ENCODE measurements around the gene CADM4. TPM values are rescaled to one million over a fixed set of nuclear protein-coding genes. Genes with fewer than 3 reads are reported as not detected.

Gene CADM4
- total and polyA plus RNA-seq, 9 of the 15 experiments (the other 6 are each of a cell fraction or from before 2014, with no cell fraction given), result 0.03 to 4.6 (median 1.3) TPM

DNA sequence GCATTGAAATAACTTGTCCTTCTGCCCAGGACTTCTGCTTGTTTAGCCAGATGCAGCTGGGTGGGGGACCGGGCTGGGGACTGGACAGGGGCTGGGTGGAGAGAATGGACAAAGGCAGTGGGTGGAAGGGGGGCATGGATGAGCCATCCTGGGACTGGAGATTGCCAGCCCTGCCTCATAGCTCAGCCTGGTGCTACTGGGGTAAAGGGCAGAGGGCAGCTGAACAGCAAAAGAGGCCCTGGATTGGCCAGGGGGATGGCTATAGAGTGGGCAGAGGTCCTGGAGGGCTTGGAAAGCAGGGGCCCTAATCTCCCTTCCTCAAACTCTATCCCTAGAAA, 48.0 kb upstream of the CADM4 start (continued):
- TF ChIP-seq, protein P1, sequence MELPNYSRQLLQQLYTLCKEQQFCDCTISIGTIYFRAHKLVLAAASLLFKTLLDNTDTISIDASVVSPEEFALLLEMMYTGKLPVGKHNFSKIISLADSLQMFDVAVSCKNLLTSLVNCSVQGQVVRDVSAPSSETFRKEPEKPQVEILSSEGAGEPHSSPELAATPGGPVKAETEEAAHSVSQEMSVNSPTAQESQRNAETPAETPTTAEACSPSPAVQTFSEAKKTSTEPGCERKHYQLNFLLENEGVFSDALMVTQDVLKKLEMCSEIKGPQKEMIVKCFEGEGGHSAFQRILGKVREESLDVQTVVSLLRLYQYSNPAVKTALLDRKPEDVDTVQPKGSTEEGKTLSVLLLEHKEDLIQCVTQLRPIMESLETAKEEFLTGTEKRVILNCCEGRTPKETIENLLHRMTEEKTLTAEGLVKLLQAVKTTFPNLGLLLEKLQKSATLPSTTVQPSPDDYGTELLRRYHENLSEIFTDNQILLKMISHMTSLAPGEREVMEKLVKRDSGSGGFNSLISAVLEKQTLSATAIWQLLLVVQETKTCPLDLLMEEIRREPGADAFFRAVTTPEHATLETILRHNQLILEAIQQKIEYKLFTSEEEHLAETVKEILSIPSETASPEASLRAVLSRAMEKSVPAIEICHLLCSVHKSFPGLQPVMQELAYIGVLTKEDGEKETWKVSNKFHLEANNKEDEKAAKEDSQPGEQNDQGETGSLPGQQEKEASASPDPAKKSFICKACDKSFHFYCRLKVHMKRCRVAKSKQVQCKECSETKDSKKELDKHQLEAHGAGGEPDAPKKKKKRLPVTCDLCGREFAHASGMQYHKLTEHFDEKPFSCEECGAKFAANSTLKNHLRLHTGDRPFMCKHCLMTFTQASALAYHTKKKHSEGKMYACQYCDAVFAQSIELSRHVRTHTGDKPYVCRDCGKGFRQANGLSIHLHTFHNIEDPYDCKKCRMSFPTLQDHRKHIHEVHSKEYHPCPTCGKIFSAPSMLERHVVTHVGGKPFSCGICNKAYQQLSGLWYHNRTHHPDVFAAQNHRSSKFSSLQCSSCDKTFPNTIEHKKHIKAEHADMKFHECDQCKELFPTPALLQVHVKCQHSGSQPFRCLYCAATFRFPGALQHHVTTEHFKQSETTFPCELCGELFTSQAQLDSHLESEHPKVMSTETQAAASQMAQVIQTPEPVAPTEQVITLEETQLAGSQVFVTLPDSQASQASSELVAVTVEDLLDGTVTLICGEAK (IDR thresholded peaks at IDR 0.05), result no peak
- TF ChIP-seq, protein P1 (CRISPR knock-in tag; IDR thresholded peaks at IDR 0.05), result no peak
- TF ChIP-seq BHLHE40 (IDR thresholded peaks at IDR 0.05; ENCODE audit: low read length) (no peak), CREM (IDR thresholded peaks at IDR 0.05; ENCODE audit: low read depth) (no peak), ZFPM2 (CRISPR knock-in tag; IDR thresholded peaks at IDR 0.05) (no peak), BRD4 (IDR thresholded peaks at IDR 0.05) (no peak), TEAD1 (CRISPR knock-in tag; IDR thresholded peaks at IDR 0.05) (no peak), ZNF274 (IDR thresholded peaks at IDR 0.05; ENCODE audit: borderline replicate concordance, low read depth, low read length) (no peak), TCF7L2 (IDR thresholded peaks at IDR 0.05; ENCODE audit: low read depth, low read length) (no peak), MEF2D (tag; conservative IDR thresholded peaks at IDR 0.05; ENCODE audit: low read depth) (no peak), NR1H2 (CRISPR knock-in tag; IDR thresholded peaks at IDR 0.05) (no peak)
- TF ChIP-seq, protein P2, sequence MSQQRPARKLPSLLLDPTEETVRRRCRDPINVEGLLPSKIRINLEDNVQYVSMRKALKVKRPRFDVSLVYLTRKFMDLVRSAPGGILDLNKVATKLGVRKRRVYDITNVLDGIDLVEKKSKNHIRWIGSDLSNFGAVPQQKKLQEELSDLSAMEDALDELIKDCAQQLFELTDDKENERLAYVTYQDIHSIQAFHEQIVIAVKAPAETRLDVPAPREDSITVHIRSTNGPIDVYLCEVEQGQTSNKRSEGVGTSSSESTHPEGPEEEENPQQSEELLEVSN (IDR thresholded peaks at IDR 0.05; ENCODE audit: borderline replicate concordance in 1 of 2, extremely low read depth in 1 of 2, insufficient read depth in 1 of 2, insufficient read length in 1 of 2, low read depth in 1 of 2, low read length in 1 of 2, poor library complexity in 1 of 2, severe bottlenecking in 1 of 2), result no peak
- TF ChIP-seq, protein P3, sequence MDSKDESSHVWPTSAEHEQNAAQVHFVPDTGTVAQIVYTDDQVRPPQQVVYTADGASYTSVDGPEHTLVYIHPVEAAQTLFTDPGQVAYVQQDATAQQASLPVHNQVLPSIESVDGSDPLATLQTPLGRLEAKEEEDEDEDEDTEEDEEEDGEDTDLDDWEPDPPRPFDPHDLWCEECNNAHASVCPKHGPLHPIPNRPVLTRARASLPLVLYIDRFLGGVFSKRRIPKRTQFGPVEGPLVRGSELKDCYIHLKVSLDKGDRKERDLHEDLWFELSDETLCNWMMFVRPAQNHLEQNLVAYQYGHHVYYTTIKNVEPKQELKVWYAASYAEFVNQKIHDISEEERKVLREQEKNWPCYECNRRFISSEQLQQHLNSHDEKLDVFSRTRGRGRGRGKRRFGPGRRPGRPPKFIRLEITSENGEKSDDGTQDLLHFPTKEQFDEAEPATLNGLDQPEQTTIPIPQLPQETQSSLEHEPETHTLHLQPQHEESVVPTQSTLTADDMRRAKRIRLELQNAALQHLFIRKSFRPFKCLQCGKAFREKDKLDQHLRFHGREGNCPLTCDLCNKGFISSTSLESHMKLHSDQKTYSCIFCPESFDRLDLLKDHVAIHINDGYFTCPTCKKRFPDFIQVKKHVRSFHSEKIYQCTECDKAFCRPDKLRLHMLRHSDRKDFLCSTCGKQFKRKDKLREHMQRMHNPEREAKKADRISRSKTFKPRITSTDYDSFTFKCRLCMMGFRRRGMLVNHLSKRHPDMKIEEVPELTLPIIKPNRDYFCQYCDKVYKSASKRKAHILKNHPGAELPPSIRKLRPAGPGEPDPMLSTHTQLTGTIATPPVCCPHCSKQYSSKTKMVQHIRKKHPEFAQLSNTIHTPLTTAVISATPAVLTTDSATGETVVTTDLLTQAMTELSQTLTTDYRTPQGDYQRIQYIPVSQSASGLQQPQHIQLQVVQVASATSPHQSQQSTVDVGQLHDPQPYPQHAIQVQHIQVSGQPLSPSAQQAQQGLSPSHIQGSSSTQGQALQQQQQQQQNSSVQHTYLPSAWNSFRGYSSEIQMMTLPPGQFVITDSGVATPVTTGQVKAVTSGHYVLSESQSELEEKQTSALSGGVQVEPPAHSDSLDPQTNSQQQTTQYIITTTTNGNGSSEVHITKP (IDR thresholded peaks at IDR 0.05; ENCODE audit: partially characterized antibody), result no peak
- TF ChIP-seq, protein P4, sequence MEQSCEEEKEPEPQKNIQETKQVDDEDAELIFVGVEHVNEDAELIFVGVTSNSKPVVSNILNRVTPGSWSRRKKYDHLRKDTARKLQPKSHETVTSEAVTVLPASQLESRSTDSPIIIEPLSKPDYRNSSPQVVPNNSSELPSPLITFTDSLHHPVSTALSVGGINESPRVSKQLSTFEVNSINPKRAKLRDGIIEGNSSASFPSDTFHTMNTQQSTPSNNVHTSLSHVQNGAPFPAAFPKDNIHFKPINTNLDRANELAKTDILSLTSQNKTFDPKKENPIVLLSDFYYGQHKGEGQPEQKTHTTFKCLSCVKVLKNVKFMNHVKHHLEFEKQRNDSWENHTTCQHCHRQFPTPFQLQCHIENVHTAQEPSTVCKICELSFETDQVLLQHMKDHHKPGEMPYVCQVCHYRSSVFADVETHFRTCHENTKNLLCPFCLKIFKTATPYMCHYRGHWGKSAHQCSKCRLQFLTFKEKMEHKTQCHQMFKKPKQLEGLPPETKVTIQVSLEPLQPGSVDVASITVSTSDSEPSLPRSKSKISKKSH (CRISPR knock-in tag; IDR thresholded peaks at IDR 0.05), result no peak
